K562 (cell line): Measurements from ENCODE around the gene SLC52A1. TPM values are rescaled to one million over a fixed set of nuclear protein-coding genes. Genes with fewer than 3 reads are reported as not detected.
A peak's percentile ranks its signal among the peaks of the same experiment; 100 is the strongest.

Experiments used
- CEBPG ChIP-seq, 3 experiments: fragments of 200-800 bp in 1 of 3; sonication (Bioruptor generic) in 1 of 3; sonication (generic) in 1 of 3; formaldehyde crosslinking in 1 of 3; IDR thresholded peaks in 2 of 3; conservative IDR thresholded peaks in 1 of 3; 2 replicates each; pipeline versions ENCODE4 v1.6.1 to v1.8.0; 2016 to 2022; ENCODE audit warnings: missing compliant biosample characterization in 2 of 3, missing genetic modification characterization in 2 of 3, mild to moderate bottlenecking in 1 of 3, missing genetic modification reagents in 1 of 3
- EZH2 ChIP-seq: IDR thresholded peaks from 2 replicates; pipeline ENCODE4 v1.6.1; 2012; ENCODE audit warnings: low read depth, mild to moderate bottlenecking, inconsistent platforms, low read length, borderline replicate concordance
- HLTF ChIP-seq: fragments of 450-650 bp; IDR thresholded peaks from 2 replicates; pipeline ENCODE4 v1.6.1; 2016
- HNRNPUL1 ChIP-seq: fragments of 200-400 bp; formaldehyde crosslinking; IDR thresholded peaks from 2 replicates; pipeline ENCODE4 v1.6.1; 2017; ENCODE audit warnings: low read length
- MCM3 ChIP-seq: fragments of 450-650 bp; IDR thresholded peaks from 2 replicates; pipeline ENCODE4 v1.6.1; 2016
- NR2F6 ChIP-seq: fragments of 450-650 bp; formaldehyde crosslinking; IDR thresholded peaks from 2 replicates; pipeline ENCODE4 v1.4.0; 2020; ENCODE audit warnings: mild to moderate bottlenecking
- RAD51 ChIP-seq: fragments of 450-650 bp; IDR thresholded peaks from 2 replicates; pipeline ENCODE4 v1.7.1; 2016; ENCODE audit warnings: low read depth, mild to moderate bottlenecking, borderline replicate concordance
- SIRT6 ChIP-seq: IDR thresholded peaks from one replicate; pipeline ENCODE4 v1.6.1; 2012; ENCODE audit warnings: low read depth, mild to moderate bottlenecking, control low read depth, inconsistent platforms, low read length, moderate library complexity
- TOE1 ChIP-seq, 2 experiments: fragments of 450-650 bp in 1 of 2; sonication (generic) in 1 of 2; formaldehyde crosslinking in 1 of 2; IDR thresholded peaks; 2 replicates each; pipeline versions ENCODE4 v1.7.1 to v1.8.0; 2016 to 2022; ENCODE audit warnings: borderline replicate concordance in 2 of 2, mild to moderate bottlenecking in 2 of 2, antibody characterized with exemption in 1 of 2, inconsistent platforms in 1 of 2, low read depth in 1 of 2, missing genetic modification reagents in 1 of 2, moderate library complexity in 1 of 2
- TRIM24 ChIP-seq, 2 experiments: fragments of 450-650 bp; IDR thresholded peaks; 2 replicates each; pipeline ENCODE4 v1.6.1; 2016
- ZEB2 ChIP-seq: fragments of 450-650 bp; IDR thresholded peaks from 2 replicates; pipeline ENCODE4 v1.6.1; 2016
- ZNF133 ChIP-seq: fragments of 250-450 bp; sonication (Bioruptor Pico); IDR thresholded peaks from 2 replicates; pipeline ENCODE4 v1.4.0; 2020; ENCODE audit warnings: mild to moderate bottlenecking
- ZNF232 ChIP-seq: sonication (generic); formaldehyde crosslinking; IDR thresholded peaks from 2 replicates; pipeline ENCODE4 v1.8.0; 2022; ENCODE audit warnings: mild to moderate bottlenecking, missing genetic modification reagents
- polyA plus RNA-seq, 8 experiments: library from polyadenylated mRNA; depleted of rRNA in 4 of 8; stranded (reverse) in 5 of 8; unstranded in 3 of 8; fragments of >200 nt; fragmentation: Nextera tagmentation in 2 of 8; fragmentation: Illumina TruSeq in 1 of 8; extraction: Ambion mirVana in 2 of 8; extraction: Trizol in 1 of 8; gene quantifications; 2 replicates each; pipeline versions ENCODE4 v1.2.1 to v1.2.3, GENCODE V29; 2011 to 2014; ENCODE audit warnings: inconsistent platforms in 1 of 8, missing spikeins in 1 of 8
- total RNA-seq, 7 experiments: library from RNA; depleted of rRNA in 6 of 7; stranded (reverse); fragments of >200 nt in 6 of 7; fragmentation: Illumina TruSeq in 2 of 7; extraction: Trizol in 2 of 7; gene quantifications; 2 replicates each; pipeline versions ENCODE4 v1.2.1 to v1.2.3, GENCODE V29; 2011 to 2021; ENCODE audit warnings: low replicate concordance in 1 of 7
- TF ChIP-seq, protein P1 (sequence below): sonication (generic); formaldehyde crosslinking; IDR thresholded peaks from 2 replicates; pipeline ENCODE4 v1.4.0; 2020; ENCODE audit warnings: mild to moderate bottlenecking, missing genetic modification reagents
- TF ChIP-seq, protein P2 (sequence below), 2 experiments: fragments of 200-800 bp in 1 of 2; sonication (Bioruptor generic) in 1 of 2; sonication (generic) in 1 of 2; formaldehyde crosslinking in 1 of 2; IDR thresholded peaks in 1 of 2; conservative IDR thresholded peaks in 1 of 2; 2 replicates each; pipeline versions ENCODE4 v1.5.0 to v1.6.1; 2016 to 2020; ENCODE audit warnings: missing compliant biosample characterization in 1 of 2, missing genetic modification characterization in 1 of 2, missing genetic modification reagents in 1 of 2
- TF ChIP-seq, protein P3 (sequence below): fragments of 250-450 bp; sonication (Bioruptor Pico); IDR thresholded peaks from 2 replicates; pipeline ENCODE4 v1.8.0; 2022; ENCODE audit warnings: inconsistent platforms
- TF ChIP-seq, protein P4 (sequence below), 2 experiments: IDR thresholded peaks; 2 replicates each; pipeline ENCODE4 v1.6.1; 2011; ENCODE audit warnings: borderline replicate concordance in 1 of 2, control low read depth in 1 of 2, low read depth in 1 of 2, low read length in 1 of 2, mild to moderate bottlenecking in 1 of 2, mixed read lengths in 1 of 2, moderate library complexity in 1 of 2; ENCODE audit not compliant: insufficient read depth in 1 of 2, insufficient read length in 1 of 2, poor library complexity in 1 of 2, severe bottlenecking in 1 of 2; ENCODE audit errors: extremely low read depth in 1 of 2

SLC52A1 gene
- total and polyA plus RNA-seq, 9 of the 15 experiments (the other 6 are each of a cell fraction or from before 2014, with no cell fraction given): 0.04 TPM; not detected in 8

DNA sequence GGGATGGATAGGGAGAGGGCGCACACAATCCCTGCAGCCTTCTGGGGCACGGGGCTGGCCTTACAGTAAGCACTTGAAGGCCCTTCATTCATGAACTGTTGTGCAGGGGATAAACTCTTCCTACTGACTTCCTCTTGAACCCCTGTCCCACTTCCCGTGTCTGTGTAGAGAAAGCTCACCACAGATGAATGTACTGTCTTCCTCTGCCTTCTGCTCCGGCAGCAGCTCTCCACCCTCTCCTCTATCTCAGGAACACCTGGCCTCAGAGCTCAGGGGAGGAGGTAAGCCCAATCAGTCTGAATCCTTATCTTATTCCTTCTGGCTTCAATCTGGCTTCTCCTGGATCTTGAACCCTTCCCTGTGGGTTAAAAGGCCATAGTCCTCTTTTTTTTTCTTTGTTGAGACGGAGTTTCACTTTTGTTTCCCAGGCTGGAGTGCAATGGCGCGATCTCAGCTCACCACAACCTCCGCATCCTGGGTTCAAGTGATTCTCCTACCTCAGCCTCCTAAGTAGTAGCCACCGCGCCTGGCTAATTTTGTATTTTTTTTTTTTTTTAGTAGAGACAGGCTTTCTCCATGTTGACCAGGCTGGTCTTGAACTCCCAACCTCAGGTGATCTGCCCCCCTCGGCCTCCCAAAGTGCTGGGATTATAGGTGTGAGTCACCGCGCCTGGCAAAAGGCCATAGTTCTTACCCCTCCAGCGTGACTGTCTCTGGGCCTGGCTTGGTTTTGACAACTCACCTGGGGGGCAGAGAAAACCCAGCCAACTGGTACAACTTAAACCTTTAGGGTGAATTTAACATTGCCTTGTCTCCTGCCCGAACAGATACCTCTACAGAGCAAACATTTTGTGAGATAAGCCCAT lies 7.2 kb upstream of the SLC52A1 start (continued):
- no peak for TF ChIP-seq SIRT6
- TF ChIP-seq EZH2: no peak
- no peak for TF ChIP-seq TRIM24 (IDR thresholded peaks at IDR 0.05)
- TF ChIP-seq, protein P1, sequence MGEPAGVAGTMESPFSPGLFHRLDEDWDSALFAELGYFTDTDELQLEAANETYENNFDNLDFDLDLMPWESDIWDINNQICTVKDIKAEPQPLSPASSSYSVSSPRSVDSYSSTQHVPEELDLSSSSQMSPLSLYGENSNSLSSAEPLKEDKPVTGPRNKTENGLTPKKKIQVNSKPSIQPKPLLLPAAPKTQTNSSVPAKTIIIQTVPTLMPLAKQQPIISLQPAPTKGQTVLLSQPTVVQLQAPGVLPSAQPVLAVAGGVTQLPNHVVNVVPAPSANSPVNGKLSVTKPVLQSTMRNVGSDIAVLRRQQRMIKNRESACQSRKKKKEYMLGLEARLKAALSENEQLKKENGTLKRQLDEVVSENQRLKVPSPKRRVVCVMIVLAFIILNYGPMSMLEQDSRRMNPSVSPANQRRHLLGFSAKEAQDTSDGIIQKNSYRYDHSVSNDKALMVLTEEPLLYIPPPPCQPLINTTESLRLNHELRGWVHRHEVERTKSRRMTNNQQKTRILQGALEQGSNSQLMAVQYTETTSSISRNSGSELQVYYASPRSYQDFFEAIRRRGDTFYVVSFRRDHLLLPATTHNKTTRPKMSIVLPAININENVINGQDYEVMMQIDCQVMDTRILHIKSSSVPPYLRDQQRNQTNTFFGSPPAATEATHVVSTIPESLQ (CRISPR knock-in tag): no peak
- TF ChIP-seq RAD51: no peak
- TF ChIP-seq ZEB2: 0 out of 2 replicates have a peak, but pooled peaks have one; percentile 48
- no peak for TF ChIP-seq HNRNPUL1
- TF ChIP-seq ZNF133 (CRISPR knock-in tag): no peak
- TF ChIP-seq MCM3: no peak
- TF ChIP-seq, protein P2, sequence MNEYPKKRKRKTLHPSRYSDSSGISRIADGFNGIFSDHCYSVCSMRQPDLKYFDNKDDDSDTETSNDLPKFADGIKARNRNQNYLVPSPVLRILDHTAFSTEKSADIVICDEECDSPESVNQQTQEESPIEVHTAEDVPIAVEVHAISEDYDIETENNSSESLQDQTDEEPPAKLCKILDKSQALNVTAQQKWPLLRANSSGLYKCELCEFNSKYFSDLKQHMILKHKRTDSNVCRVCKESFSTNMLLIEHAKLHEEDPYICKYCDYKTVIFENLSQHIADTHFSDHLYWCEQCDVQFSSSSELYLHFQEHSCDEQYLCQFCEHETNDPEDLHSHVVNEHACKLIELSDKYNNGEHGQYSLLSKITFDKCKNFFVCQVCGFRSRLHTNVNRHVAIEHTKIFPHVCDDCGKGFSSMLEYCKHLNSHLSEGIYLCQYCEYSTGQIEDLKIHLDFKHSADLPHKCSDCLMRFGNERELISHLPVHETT (CRISPR knock-in tag; conservative IDR thresholded peaks at IDR 0.05 in 1 of 2, IDR thresholded peaks at IDR 0.05 in 1 of 2): no peak
- no peak for TF ChIP-seq ZNF232 (CRISPR knock-in tag)
- no peak for TF ChIP-seq TOE1 (IDR thresholded peaks at IDR 0.05; ENCODE audit: borderline replicate concordance)
- TF ChIP-seq TOE1 (CRISPR knock-in tag; IDR thresholded peaks at IDR 0.05; ENCODE audit: borderline replicate concordance, low read depth): no peak
- no peak for TF ChIP-seq NR2F6
- no peak for TF ChIP-seq HLTF
- TF ChIP-seq, protein P3, sequence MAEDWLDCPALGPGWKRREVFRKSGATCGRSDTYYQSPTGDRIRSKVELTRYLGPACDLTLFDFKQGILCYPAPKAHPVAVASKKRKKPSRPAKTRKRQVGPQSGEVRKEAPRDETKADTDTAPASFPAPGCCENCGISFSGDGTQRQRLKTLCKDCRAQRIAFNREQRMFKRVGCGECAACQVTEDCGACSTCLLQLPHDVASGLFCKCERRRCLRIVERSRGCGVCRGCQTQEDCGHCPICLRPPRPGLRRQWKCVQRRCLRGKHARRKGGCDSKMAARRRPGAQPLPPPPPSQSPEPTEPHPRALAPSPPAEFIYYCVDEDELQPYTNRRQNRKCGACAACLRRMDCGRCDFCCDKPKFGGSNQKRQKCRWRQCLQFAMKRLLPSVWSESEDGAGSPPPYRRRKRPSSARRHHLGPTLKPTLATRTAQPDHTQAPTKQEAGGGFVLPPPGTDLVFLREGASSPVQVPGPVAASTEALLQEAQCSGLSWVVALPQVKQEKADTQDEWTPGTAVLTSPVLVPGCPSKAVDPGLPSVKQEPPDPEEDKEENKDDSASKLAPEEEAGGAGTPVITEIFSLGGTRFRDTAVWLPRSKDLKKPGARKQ (CRISPR knock-in tag): no peak
- TF ChIP-seq, protein P4, sequence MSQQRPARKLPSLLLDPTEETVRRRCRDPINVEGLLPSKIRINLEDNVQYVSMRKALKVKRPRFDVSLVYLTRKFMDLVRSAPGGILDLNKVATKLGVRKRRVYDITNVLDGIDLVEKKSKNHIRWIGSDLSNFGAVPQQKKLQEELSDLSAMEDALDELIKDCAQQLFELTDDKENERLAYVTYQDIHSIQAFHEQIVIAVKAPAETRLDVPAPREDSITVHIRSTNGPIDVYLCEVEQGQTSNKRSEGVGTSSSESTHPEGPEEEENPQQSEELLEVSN (IDR thresholded peaks at IDR 0.05; ENCODE audit: borderline replicate concordance in 1 of 2, extremely low read depth in 1 of 2, insufficient read depth in 1 of 2, insufficient read length in 1 of 2, low read depth in 1 of 2, low read length in 1 of 2, poor library complexity in 1 of 2, severe bottlenecking in 1 of 2): no peak
- no peak for TF ChIP-seq CEBPG (CRISPR knock-in tag; IDR thresholded peaks at IDR 0.05)
- TF ChIP-seq CEBPG (tag; conservative IDR thresholded peaks at IDR 0.05 in 1 of 2, IDR thresholded peaks at IDR 0.05 in 1 of 2): no peak
